Endodermal cell (in vitro differentiated cells): ENCODE results near the gene C1orf21. TPM values are rescaled to one million over a fixed set of nuclear protein-coding genes. Genes with fewer than 3 reads are reported as not detected.

Experiments
- DNase-seq: peaks from one replicate; pipeline ENCODE4 v3.0.0-alpha.2; 2017
- H3K27ac ChIP-seq: 2 replicates; pipeline ENCODE4 v1.5.1; 2013; ENCODE audit warnings: mild to moderate bottlenecking, low read depth, low read length, moderate library complexity
- H3K27me3 ChIP-seq: 2 replicates; pipeline ENCODE4 v1.6.1; 2013; ENCODE audit warnings: mild to moderate bottlenecking, low read length, moderate library complexity; ENCODE audit not compliant: insufficient read depth, control insufficient read depth, poor library complexity, severe bottlenecking
- H3K36me3 ChIP-seq: 2 replicates; pipeline ENCODE4 v1.7.0; 2013; ENCODE audit warnings: mild to moderate bottlenecking, low read length, moderate library complexity; ENCODE audit not compliant: control insufficient read depth, insufficient read depth
- H3K4me1 ChIP-seq: one replicate; pipeline ENCODE4 v1.7.0; 2013; ENCODE audit warnings: low read length; ENCODE audit not compliant: control insufficient read depth, insufficient read depth
- H3K4me3 ChIP-seq: 2 replicates; pipeline ENCODE4 v1.5.1; 2013; ENCODE audit warnings: mild to moderate bottlenecking, low read length, moderate library complexity
- H3K9ac ChIP-seq: 2 replicates; pipeline ENCODE4 v1.6.1; 2013; ENCODE audit warnings: mild to moderate bottlenecking, low read length, moderate library complexity; ENCODE audit not compliant: poor library complexity, severe bottlenecking; ENCODE audit errors: extremely low read depth
- H3K9me3 ChIP-seq: 2 replicates; pipeline ENCODE4 v1.6.1; 2013; ENCODE audit warnings: mild to moderate bottlenecking, low read length, moderate library complexity; ENCODE audit not compliant: control insufficient read depth
- H3K27ac Mint-ChIP-seq: 2 replicates; pipeline ENCODE4 v1.8.0; 2020; ENCODE audit warnings: mixed read lengths
- H3K27me3 Mint-ChIP-seq: 2 replicates; pipeline ENCODE4 v1.8.0; 2021; ENCODE audit warnings: mild to moderate bottlenecking, mixed read lengths; ENCODE audit not compliant: insufficient read depth
- H3K36me3 Mint-ChIP-seq: 2 replicates; pipeline ENCODE4 v1.8.0; 2020; ENCODE audit warnings: low read depth, mixed read lengths
- H3K4me1 Mint-ChIP-seq: 2 replicates; pipeline ENCODE4 v1.8.0; 2020; ENCODE audit warnings: mixed read lengths
- H3K4me3 Mint-ChIP-seq: 2 replicates; pipeline ENCODE4 v1.8.0; 2020; ENCODE audit warnings: mild to moderate bottlenecking, moderate library complexity, mixed read lengths
- H3K9me3 Mint-ChIP-seq: 2 replicates; pipeline ENCODE4 v1.8.0; 2020; ENCODE audit warnings: mild to moderate bottlenecking, mixed read lengths
- CTCF ChIP-seq: fragments of 200-600 bp; sonication (generic); conservative IDR thresholded peaks from 2 replicates; pipeline ENCODE4 v1.5.0; 2021; ENCODE audit warnings: antibody characterized with exemption, mild to moderate bottlenecking
- WGBS, 2 experiments: methylation state at CpG; one replicate each; pipeline versions ENCODE4 v1.1.5 to v1.1.7; 2013; ENCODE audit warnings: missing lambda C conversion rate in 2 of 2, mixed read lengths in 1 of 2; ENCODE audit not compliant: insufficient coverage in 1 of 2, insufficient read length in 1 of 2; 5-methylcytosine and 5-hydroxymethylcytosine counted together
- total RNA-seq, 2 donors: library from RNA; stranded (reverse); fragmentation: NEBNext Ultra II Directional in 1 of 2; extraction: Animal tissue kit (Norgen Biotek cat#: 25700) in 1 of 2; gene quantifications; 2 replicates in 1 of 2; 3 replicates in 1 of 2; pipeline ENCODE4 v1.2.1, GENCODE V29; 2021

C1orf21 gene
- total RNA-seq, 2 donors from 2014 or later: 9.1 to 10.2 TPM

- H3K36me3 Mint-ChIP-seq: no peaks in the 10 kb centered on the region
- no peak for TF ChIP-seq CTCF
- DNase-seq: no peak
- H3K36me3 ChIP-seq: no peaks in the 10 kb centered on the region
- no peaks in the 10 kb centered on the region for H3K9me3 ChIP-seq
- no peak overlapping the region for H3K27ac Mint-ChIP-seq
- H3K9me3 Mint-ChIP-seq: no peaks in the 10 kb centered on the region
- H3K27ac ChIP-seq: no peak overlapping the region
- WGBS, 2 experiments: 94 to 100% methylated on average over 2 to 4 of the region's 4 CpGs
- no peak overlapping the region for H3K4me3 Mint-ChIP-seq
- no peak overlapping the region for H3K9ac ChIP-seq
- peaks cover 2% of the 10 kb centered on the region for H3K4me1 ChIP-seq
- H3K27me3 Mint-ChIP-seq: no peaks in the 10 kb centered on the region
- H3K27me3 ChIP-seq: no peaks in the 10 kb centered on the region
- no peaks in the 10 kb centered on the region for H3K4me1 Mint-ChIP-seq
- H3K4me3 ChIP-seq: no peak overlapping the region
These were observed 140.6 kb downstream of the C1orf21 start for GRCh38 chr1:184527402-184527801.

- no peaks in the 10 kb centered on the region for H3K4me1 Mint-ChIP-seq
- no peak for TF ChIP-seq CTCF
These were observed 143.4 kb downstream of the C1orf21 start for GRCh38 chr1:184530226-184530625.

GRCh38 chr1:184531296-184531695 is 144.5 kb downstream of the C1orf21 start:
- peaks cover 2% of the 10 kb centered on the region for H3K4me1 ChIP-seq
- H3K9ac ChIP-seq: no peak overlapping the region
- H3K27me3 ChIP-seq: no peaks in the 10 kb centered on the region
- Mint-ChIP-seq H3K9me3 (peaks cover 2% of the 10 kb centered on the region), H3K4me3 (no peak overlapping the region), H3K27me3 (no peaks in the 10 kb centered on the region), H3K36me3 (peaks cover 5% of the 10 kb centered on the region), H3K4me1 (no peaks in the 10 kb centered on the region), H3K27ac (no peak overlapping the region)
- H3K36me3 ChIP-seq: no peaks in the 10 kb centered on the region
- peaks cover 6% of the 10 kb centered on the region for H3K9me3 ChIP-seq
- TF ChIP-seq CTCF: no peak
- WGBS, 2 experiments: 100% methylated on average over 1 of the region's 1 CpG; no CpG with 5 or more reads in 1 of the 2 experiments
- H3K27ac ChIP-seq: no peak overlapping the region
- no peak overlapping the region for H3K4me3 ChIP-seq
- DNase-seq: no peak

More at GRCh38 chr1:184530226-184530625, 143.4 kb downstream of the C1orf21 start:
- no peak overlapping the region for H3K27ac Mint-ChIP-seq
- Histone ChIP-seq H3K4me1 (peaks cover 2% of the 10 kb centered on the region), H3K36me3 (no peaks in the 10 kb centered on the region), H3K9me3 (no peaks in the 10 kb centered on the region), H3K9ac (no peak overlapping the region), H3K4me3 (no peak overlapping the region), H3K27ac (no peak overlapping the region), H3K27me3 (no peaks in the 10 kb centered on the region)
- no peak for DNase-seq
- no peak overlapping the region for H3K4me3 Mint-ChIP-seq
- 100% methylated on average over 2 of the region's 2 CpGs; no CpG with 5 or more reads in 1 of the 2 experiments for WGBS, 2 experiments
- H3K9me3 Mint-ChIP-seq: no peaks in the 10 kb centered on the region
- H3K36me3 Mint-ChIP-seq: no peaks in the 10 kb centered on the region
- no peaks in the 10 kb centered on the region for H3K27me3 Mint-ChIP-seq
